Hepatic stellate cell (primary cell): ENCODE data around the gene NEURL2.
A peak's percentile ranks its signal among the peaks of the same experiment; 100 is the strongest.

ENCODE experiments used
- DNase-seq: peaks from one replicate; pipeline ENCODE4 v3.0.0; 2011; ENCODE audit warnings: low spot score

The NEURL2 gene

GRCh38 chr20:45873409-45874103 lies 17.5 kb downstream of the NEURL2 start:
- DNase-seq, result no peak

GRCh38 chr20:45872626-45873025 lies 18.4 kb downstream of the NEURL2 start:
- DNase-seq, result no peak

DNA sequence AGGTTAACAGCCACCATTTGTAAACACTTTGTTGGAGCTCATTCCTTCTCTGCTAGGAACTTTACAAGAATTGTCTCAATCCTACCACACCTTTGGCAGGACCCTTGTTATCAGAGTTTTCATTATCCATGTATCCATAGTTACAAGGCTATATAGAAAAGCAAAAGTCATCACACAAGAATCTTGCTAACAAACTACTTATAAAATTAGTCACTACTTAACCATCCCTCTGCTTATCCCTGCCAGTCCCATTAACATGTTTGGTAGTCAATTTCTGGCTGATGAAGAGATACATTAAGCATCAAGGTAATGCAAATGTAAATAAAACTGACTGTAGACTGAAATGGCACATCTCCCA lies 23.2 kb downstream of the NEURL2 start:
- peak; percentile 65 for DNase-seq

GRCh38 chr20:45867136-45867818 lies 23.7 kb downstream of the NEURL2 start:
- no peak for DNase-seq

- no peak for DNase-seq
Measured at GRCh38 chr20:45866454-45866853, 24.6 kb downstream of the NEURL2 start.

- DNase-seq, result no peak
Measured at GRCh38 chr20:45863543-45864470, 27.2 kb downstream of the NEURL2 start.

DNA sequence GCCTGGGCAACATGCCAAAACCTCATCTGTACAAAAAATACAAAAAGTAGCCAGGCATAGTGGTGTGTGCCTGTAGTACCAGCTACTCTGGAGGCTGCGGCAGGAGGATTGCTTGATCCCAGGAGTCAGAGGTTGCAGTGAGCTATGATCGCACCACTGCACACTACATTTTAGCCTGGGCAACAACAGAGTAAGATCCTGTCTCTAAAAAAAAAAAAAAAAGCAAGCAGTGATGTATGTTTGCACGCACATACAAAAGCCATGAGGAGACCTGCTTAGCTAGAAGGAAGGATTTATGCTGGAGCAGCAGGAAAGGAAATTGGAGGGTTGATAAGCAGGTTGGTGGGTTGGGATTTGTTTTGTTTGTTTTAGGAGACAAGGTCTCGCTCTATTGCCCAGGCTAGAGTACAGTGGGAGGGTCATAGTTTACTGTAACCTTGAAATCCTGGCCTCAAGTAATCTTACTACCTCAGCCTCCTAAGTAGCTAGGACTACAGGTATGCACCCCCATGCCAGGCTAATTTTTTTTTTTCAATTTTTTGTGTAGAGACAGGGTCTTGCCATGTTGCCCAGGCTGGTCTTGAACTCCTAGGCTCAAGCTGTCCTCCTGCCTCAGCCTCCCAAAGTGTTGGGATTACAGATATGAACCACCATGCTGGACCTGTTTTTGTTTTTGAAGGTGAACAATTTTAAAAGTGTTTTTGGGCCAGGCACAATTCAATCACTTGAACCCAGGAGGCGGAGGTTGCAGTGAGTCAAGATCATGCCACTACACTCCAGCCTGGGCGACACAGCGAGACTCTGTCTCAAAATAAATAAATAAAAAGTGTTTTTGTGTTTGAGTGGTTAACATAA lies 29.6 kb downstream of the NEURL2 start:
- DNase-seq, result no peak

DNA sequence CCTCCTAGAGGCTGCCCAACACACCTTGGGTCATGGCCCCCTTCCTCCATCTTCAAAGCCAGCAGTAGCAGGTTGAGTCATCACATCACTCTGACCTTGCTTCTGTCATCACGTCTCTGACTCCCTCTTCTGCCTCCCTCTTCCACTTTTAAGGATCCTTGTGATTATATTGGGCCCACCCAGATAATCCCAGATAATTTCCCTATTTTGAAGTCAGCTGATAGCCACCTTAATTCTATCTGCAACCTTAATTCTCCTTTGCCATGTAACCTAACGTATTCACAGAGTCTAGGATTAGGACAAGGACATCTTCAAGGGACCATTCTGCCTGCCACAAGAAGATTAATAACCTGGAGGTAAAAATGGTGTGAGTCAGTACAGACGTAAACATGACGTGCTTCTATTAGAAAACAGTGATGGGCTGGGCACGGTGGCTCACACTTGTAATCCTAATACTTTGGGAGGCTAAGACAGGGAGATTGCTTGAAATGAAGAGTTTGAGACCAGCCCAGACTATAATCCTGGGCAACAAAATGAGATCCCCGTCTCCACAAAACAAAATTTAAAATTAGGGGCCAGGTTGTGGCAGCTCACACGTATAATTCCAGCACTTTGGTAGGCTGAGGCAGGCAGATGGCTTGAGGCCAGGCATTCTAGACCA lies 30.3 kb downstream of the NEURL2 start:
- no peak for DNase-seq

DNA sequence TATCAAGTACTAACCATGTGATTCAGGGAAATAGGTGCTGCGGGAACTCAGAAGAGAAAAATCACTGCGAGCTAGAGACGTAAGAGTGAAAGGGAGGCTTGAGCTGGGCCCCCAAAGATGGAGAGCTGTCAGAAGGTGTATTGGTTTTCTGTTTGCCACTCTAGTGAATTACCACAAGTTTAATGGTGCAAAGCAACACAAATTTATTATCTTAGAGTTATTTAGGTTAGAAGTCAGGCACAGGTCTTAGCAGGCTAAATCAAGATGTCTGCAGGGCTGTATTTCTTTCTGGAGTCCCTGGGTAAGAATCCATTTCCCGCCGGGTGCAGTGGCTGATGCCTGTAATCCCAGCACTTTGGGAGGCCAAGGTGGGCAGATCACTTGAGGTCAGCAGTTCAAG lies 31.1 kb downstream of the NEURL2 start:
- no peak for DNase-seq

DNA sequence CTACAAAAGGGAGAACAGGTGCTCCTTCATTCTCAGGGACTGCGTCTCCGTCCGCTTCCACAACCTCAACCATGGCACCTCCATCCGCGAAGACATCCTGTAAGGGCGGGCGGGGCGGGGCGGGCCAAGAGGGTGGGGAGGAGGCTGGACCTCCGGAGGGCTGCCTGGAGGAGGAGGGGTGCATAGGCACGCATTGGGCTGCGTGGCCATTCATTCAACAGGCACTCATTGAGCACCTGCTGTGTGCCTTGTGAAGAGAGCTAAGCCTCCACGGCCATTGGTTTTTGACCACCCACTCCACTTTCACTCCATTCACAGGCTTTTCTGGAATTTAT lies 33.2 kb downstream of the NEURL2 start:
- peak; percentile 31 for DNase-seq

GRCh38 chr20:45857114-45857881 lies 33.7 kb downstream of the NEURL2 start, which contains the start of the genes ACOT8 and ZSWIM3:
ACOT8 (minus strand) TSS chr20:45857392; CDS start chr20:45857315, 77 bp downstream.
ZSWIM3 (plus strand) TSS chr20:45857614; CDS start chr20:45857826, 212 bp downstream.
- DNase-seq, result peak; percentile 100

- no peak for DNase-seq
Measured at GRCh38 chr20:45853484-45853883, 37.5 kb downstream of the NEURL2 start.

DNA sequence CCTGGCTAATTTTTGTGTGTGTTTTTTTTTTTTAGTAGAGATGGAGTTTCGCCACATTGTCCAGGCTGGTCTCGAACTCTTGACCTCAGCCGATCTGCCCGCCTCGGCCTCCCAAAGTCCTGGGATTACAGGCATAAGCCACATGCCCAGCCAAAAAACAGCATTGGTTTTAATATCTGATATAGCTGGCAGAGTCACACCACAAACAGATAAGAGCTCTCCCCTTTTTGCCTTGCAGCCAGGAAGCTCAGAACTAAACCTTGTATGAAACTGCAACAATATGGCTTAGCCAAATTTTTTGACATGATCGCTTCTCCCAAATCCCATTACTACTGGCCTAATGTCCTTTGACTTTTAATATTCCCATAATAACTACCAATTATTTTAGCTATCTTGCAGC lies 38.7 kb downstream of the NEURL2 start:
- no peak for DNase-seq

DNA sequence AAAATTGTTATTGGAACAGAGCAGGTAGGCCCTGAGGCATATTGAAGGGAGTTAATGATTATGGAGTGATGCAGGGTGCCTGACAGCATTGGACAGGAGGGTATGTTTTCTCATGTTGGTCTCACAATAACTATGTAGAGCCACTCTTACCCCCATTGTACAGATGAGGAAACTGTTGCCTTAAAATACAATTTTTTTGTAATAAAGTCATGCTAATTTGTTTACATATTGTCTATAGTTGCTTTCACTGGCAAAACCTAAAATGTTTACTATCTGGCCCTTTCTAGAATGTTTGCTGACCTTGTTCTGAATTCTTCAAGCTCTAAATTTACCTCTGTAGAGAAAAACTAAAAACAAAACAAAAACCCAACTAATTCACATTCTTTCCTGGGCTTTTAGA lies 39.5 kb downstream of the NEURL2 start:
- no peak for DNase-seq

DNA sequence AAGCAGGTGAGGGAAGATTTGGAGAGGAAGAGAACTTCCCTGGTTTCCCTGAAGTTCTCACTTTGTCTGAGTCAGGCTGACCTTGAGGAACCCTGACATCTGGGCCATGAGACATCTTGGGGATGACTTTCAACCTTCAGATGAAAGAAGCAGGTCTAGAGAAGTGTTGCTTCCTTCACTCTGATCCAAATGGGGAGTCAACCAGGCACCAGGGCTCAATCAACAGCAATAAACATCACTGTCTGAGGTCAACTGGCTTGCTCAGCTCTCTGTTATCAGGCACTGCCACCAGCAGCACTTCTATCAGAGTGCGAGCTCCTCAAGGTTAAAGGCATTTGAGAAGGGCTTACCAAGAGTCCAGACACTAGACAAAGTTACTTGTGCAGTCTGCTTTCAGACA lies 40.1 kb downstream of the NEURL2 start:
- DNase-seq, result no peak

- DNase-seq, result no peak
Measured at GRCh38 chr20:45850238-45850637, 40.8 kb downstream of the NEURL2 start.

GRCh38 chr20:45848969-45849582 lies 41.9 kb downstream of the NEURL2 start:
- DNase-seq, result no peak

DNA sequence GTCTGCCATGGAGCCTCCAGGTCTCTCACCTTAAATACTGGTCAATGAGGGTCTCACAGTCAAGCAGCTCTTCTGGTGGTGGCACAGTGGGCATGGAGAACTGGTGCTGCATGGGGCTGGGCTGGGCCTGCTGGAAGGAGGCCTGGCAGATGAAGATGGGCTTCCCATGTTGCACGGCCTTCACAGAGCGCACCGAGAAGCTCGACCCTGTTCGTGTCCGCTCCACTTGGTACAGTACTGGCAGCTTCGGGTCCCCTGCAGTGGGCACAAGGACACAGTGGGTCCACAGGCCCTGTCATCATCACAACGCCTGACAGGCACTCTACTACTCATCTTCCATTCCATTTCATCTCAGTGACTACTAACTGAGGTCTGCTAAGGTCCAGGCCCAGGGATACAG lies 42.6 kb downstream of the NEURL2 start:
- no peak for DNase-seq

- no peak for DNase-seq
Measured at GRCh38 chr20:45845452-45845851, 45.6 kb downstream of the NEURL2 start.

GRCh38 chr20:45843506-45843905 lies 47.5 kb downstream of the NEURL2 start:
- no peak for DNase-seq
